A673 (cell line): Measurements from ENCODE around the gene RNFT2. TPM values are rescaled to one million over a fixed set of nuclear protein-coding genes. Genes with fewer than 3 reads are reported as not detected.
A peak's percentile ranks its signal among the peaks of the same experiment; 100 is the strongest.
"Not testable (repeated sequence)": the region's sequence is repeated elsewhere in the genome, so short reads cannot be mapped to it uniquely, and the experiment has no call there.

Source experiments
- BruUV-seq: library from RNA; stranded (reverse); fragments of 400-500 nt; replicated peaks from 2 replicates; lab custom pipeline; 2021; lab: Mats Ljungman, UMichigan
- CTCF ChIA-PET: fragments of 300-600 bp; sonication (Branson Sonifier 250); formaldehyde crosslinking; loops from one replicate; lab custom pipeline; 2022; ENCODE audit warnings: antibody characterized with exemption; lab: Charles Lee
- POLR2A ChIA-PET: fragments of 300-600 bp; sonication (Branson Sonifier 250); formaldehyde crosslinking; loops from one replicate; lab custom pipeline; 2022; ENCODE audit warnings: antibody characterized with exemption; ENCODE audit not compliant: low non-redundant PET; lab: Charles Lee
- DNase-seq: peaks from one replicate; pipeline ENCODE4 v3.0.0-alpha.2; 2015; ENCODE audit warnings: low spot score
- H3K27ac ChIP-seq: fragments of 200-600 bp; sonication (generic); 2 replicates; pipeline ENCODE4 v1.5.1; 2016; ENCODE audit warnings: mixed run types, low read depth, mild to moderate bottlenecking, mixed read lengths, antibody characterized with exemption, low read length; ENCODE audit not compliant: poor library complexity, severe bottlenecking
- H3K27me3 ChIP-seq: fragments of 200-600 bp; sonication (generic); replicated peaks from 2 replicates; pipeline ENCODE4 v1.6.1; 2017; ENCODE audit warnings: mixed run types, low read depth, mild to moderate bottlenecking, mixed read lengths, antibody characterized with exemption, low read length; ENCODE audit not compliant: insufficient read depth, poor library complexity
- H3K36me3 ChIP-seq: fragments of 200-600 bp; sonication (generic); 2 replicates; pipeline ENCODE4 v1.6.1; 2016; ENCODE audit warnings: mixed run types, mild to moderate bottlenecking, mixed read lengths, antibody characterized with exemption, low read length; ENCODE audit not compliant: insufficient read depth, poor library complexity, severe bottlenecking
- H3K4me1 ChIP-seq: fragments of 200-600 bp; sonication (generic); 2 replicates; pipeline ENCODE4 v1.6.1; 2017; ENCODE audit warnings: mixed run types, mild to moderate bottlenecking, mixed read lengths, antibody characterized with exemption, low read length; ENCODE audit not compliant: insufficient read depth, poor library complexity, severe bottlenecking
- H3K4me3 ChIP-seq: fragments of 200-600 bp; sonication (generic); 2 replicates; pipeline ENCODE4 v1.5.1; 2016; ENCODE audit warnings: low read depth, mixed run types, mild to moderate bottlenecking, mixed read lengths, low read length; ENCODE audit not compliant: poor library complexity, severe bottlenecking
- H3K9me3 ChIP-seq: fragments of 200-600 bp; sonication (generic); 2 replicates; pipeline ENCODE4 v1.6.1; 2016; ENCODE audit warnings: mixed run types, low read depth, mild to moderate bottlenecking, mixed read lengths, antibody characterized with exemption, low read length; ENCODE audit not compliant: poor library complexity, severe bottlenecking
- EZH2 ChIP-seq: fragments of 200-600 bp; sonication (generic); IDR thresholded peaks from 2 replicates; pipeline ENCODE4 v1.6.1; 2017; ENCODE audit warnings: borderline replicate concordance, low read depth, mild to moderate bottlenecking, mixed read lengths, antibody characterized with exemption, low read length; ENCODE audit not compliant: poor library complexity, severe bottlenecking
- intact Hi-C: fragments of 100-400 bp; cut with micrococcal nuclease; formaldehyde crosslinking; loops from one replicate; pipeline ENCODE4 v1.10.0; 2022; ENCODE audit not compliant: unreplicated experiment
- total RNA-seq: library from RNA; stranded (reverse); gene quantifications from 2 replicates; pipeline ENCODE4 v1.2.3, GENCODE V29; 2021
- TF ChIP-seq, protein P1 (sequence below): fragments of 300-800, 200-600 bp; sonication (generic); conservative IDR thresholded peaks from 2 replicates; pipeline ENCODE4 v1.5.1; 2017; ENCODE audit warnings: low read depth, mild to moderate bottlenecking, antibody characterized with exemption, low read length, moderate library complexity, mixed read lengths

The RNFT2 gene
- total RNA-seq, 1 experiment from 2014 or later: 36.4 TPM

DNA sequence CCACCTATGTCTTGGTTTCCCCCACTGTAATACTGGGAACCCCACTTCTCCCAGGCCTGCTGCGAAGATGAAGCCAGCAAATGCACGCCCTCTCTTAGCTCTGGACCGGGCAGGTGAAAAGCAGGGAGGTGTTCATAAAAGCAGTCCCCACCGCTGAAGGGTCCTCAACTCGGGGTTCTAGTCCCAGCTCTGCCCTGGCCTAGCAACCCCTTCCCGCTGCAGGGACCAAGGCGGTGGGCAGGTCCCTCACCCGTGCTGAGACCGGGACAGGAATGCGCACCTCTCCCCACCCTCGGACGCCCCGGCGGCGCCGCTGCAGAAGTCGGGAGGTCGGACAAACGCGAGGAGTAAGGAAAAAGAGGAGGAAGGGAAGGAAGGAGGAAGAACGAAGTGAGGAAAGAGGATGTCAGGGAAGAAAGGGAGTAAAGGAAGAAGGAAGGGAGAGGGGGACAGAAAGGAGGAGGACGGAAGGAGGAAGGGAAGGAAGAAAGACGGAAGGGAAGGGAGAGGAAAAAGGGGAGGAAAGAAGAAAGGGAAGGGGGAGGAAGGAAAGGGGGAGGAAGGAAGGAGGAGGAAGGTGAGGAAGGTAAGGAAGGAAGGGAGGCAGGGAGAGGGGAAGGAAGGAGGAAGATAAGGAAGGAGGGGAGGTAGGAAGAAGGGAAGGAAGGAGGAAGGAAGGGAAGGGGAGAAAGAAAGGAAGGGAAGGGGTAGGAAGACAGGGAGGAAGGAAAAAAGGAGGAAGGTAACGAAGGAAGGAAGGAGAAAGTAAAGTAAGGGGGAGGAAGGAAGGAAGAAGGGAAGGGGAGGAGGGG is 947 bp upstream of the RNFT2 start:
- POLR2A ChIA-PET: interaction anchor here (0.6 kb wide), 1 partner anchor 961 kb away, joined by 3 read pairs; no protein-coding TSS in a partner anchor
- CTCF ChIA-PET: no interaction called here
- TSS peak; percentile 65 for BruUV-seq
- H3K4me1 ChIP-seq: peaks cover 13% of the 10 kb centered on the region
- TF ChIP-seq EZH2: no peak
- TF ChIP-seq, protein P1, sequence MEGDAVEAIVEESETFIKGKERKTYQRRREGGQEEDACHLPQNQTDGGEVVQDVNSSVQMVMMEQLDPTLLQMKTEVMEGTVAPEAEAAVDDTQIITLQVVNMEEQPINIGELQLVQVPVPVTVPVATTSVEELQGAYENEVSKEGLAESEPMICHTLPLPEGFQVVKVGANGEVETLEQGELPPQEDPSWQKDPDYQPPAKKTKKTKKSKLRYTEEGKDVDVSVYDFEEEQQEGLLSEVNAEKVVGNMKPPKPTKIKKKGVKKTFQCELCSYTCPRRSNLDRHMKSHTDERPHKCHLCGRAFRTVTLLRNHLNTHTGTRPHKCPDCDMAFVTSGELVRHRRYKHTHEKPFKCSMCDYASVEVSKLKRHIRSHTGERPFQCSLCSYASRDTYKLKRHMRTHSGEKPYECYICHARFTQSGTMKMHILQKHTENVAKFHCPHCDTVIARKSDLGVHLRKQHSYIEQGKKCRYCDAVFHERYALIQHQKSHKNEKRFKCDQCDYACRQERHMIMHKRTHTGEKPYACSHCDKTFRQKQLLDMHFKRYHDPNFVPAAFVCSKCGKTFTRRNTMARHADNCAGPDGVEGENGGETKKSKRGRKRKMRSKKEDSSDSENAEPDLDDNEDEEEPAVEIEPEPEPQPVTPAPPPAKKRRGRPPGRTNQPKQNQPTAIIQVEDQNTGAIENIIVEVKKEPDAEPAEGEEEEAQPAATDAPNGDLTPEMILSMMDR: no peak
- no peaks in the 10 kb centered on the region for H3K9me3 ChIP-seq
- H3K36me3 ChIP-seq: no peaks in the 10 kb centered on the region
- no peak for DNase-seq
- H3K27ac ChIP-seq: peak overlapping the region; percentile 41
- intact Hi-C loops: no loop called here
- H3K4me3 ChIP-seq: peak overlapping the region; percentile 71
- no peaks in the 10 kb centered on the region for H3K27me3 ChIP-seq

DNA sequence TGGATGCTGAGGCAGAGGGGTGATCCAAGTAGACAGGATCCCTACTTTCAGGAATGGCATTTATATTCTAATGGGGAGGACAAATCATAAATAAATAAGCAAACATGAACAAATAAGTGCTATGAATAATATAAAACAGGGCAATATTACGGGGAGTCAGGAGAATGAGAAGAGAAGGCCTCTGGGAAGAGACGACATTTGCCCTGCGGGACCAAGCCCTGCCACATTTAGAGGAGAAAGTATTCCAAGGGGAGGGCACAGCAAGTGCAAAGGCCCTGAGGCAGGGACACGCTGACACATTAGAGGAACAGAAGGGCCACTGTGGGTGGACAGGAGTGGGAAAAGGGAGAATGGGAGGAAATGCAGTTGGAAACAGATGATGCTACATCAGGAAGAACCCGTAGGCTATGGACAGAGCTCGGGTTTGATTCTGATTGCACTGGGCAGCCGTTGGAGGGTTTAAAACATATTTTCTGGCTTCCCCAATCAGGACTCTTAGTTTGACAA is 1.3 kb downstream of the RNFT2 start:
- no peak for DNase-seq
- Histone ChIP-seq H3K36me3 (no peaks in the 10 kb centered on the region), H3K9me3 (no peaks in the 10 kb centered on the region), H3K4me1 (peaks cover 13% of the 10 kb centered on the region), H3K27me3 (no peaks in the 10 kb centered on the region), H3K4me3 (no peak overlapping the region), H3K27ac (no peak overlapping the region)
- intact Hi-C loops: no loop called here
- ChIA-PET CTCF (no interaction called here), POLR2A (no interaction called here)
- no TSS peak for BruUV-seq
- TF ChIP-seq, protein P1: no peak
- no peak for TF ChIP-seq EZH2

DNA sequence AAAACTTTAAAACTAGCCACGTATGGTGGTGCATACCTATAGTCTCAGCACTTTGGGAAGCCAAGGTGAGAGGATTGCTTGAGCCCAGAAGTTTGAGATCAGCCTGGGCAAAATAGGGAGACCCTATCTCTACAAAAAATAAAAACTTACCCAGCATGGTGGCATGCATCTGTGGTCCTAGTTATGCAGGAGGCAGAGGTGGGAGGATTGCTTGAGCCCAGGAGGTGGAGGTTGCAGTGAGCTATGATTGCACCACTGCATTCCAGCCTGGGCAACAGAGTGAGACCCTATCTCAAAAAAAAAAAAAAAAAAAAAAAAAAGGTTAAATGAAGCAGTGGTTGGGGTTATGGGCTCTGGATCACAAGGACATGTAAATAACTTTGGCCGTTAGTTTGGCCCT is 4.7 kb downstream of the RNFT2 start:
- H3K36me3 ChIP-seq, intact Hi-C loops, H3K9me3 ChIP-seq, BruUV-seq, POLR2A ChIA-PET, H3K27me3 ChIP-seq, H3K4me1 ChIP-seq, CTCF ChIA-PET, DNase-seq, H3K27ac ChIP-seq, H3K4me3 ChIP-seq: not testable (repeated sequence)
